Epithelial cell of proximal tubule (primary cell): Measurements from ENCODE around the gene APOL2. TPM values are rescaled to one million over a fixed set of nuclear protein-coding genes. Genes with fewer than 3 reads are reported as not detected.
A peak's percentile ranks its signal among the peaks of the same experiment; 100 is the strongest.
"Not testable (repeated sequence)": the region's sequence is repeated elsewhere in the genome, so short reads cannot be mapped to it uniquely, and the experiment has no call there.

ENCODE experiments used
- DNase-seq: peaks from one replicate; pipeline ENCODE4 v3.0.0-alpha.2; 2011; ENCODE audit warnings: low read depth
- H3K4me3 ChIP-seq: 2 replicates; pipeline ENCODE4 v1.5.1; 2011; ENCODE audit warnings: low read depth, mild to moderate bottlenecking, low read length
- total RNA-seq: library from RNA; depleted of rRNA; stranded (reverse); fragments of >200 nt; gene quantifications from 2 replicates; pipeline ENCODE4 v1.2.3, GENCODE V29; 2015
- TF ChIP-seq, protein P1 (sequence below): conservative IDR thresholded peaks from 2 replicates; pipeline ENCODE4 v1.5.1; 2012; ENCODE audit warnings: low read depth, mild to moderate bottlenecking, low read length

The APOL2 gene
- total RNA-seq, 1 donor from 2014 or later = 22.8 TPM

DNA sequence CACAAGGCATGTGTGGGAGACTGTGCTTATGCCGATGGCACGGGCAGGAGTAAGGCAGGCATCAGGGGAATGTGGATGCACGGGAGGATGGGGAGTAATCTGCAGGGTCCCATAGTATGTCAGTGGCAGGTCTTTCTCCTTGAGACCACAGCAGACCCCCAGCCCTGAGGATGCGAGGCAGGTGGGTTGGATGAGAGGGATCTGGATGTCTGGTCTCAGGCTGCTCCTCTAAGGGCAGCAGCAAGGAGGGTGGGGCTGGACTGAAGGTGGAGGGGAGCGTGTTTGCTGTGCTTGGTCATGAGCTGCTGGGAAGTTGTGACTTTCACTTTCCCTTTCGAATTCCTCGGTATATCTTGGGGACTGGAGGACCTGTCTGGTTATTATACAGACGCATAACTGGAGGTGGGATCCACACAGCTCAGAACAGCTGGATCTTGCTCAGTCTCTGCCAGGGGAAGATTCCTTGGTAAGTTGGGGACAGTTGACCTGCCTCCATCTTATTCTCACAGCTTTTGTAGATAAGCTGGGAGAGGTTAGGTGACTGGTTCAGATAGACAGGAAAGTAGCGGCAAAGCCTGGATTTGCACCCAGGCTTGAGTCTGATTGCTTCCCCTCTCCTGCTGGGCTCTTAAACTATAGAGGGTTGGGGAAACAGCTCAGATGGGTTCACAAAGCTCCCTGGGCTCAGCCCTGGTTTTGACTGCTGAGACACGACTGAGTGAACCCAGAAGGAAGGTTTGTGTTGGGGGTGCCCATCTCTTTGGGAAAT is 13.6 kb upstream of the APOL2 start, which contains the start of gene APOL1:
Gene APOL1 (plus strand): TSS at position 380 of the 769 bp plus-strand sequence. CDS start 1,823 bp downstream, outside the sequence.
- TF ChIP-seq, protein P1, sequence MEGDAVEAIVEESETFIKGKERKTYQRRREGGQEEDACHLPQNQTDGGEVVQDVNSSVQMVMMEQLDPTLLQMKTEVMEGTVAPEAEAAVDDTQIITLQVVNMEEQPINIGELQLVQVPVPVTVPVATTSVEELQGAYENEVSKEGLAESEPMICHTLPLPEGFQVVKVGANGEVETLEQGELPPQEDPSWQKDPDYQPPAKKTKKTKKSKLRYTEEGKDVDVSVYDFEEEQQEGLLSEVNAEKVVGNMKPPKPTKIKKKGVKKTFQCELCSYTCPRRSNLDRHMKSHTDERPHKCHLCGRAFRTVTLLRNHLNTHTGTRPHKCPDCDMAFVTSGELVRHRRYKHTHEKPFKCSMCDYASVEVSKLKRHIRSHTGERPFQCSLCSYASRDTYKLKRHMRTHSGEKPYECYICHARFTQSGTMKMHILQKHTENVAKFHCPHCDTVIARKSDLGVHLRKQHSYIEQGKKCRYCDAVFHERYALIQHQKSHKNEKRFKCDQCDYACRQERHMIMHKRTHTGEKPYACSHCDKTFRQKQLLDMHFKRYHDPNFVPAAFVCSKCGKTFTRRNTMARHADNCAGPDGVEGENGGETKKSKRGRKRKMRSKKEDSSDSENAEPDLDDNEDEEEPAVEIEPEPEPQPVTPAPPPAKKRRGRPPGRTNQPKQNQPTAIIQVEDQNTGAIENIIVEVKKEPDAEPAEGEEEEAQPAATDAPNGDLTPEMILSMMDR = no peak
- H3K4me3 ChIP-seq = peak within 1 kb of the TSS; percentile 78
- no peak for DNase-seq

DNA sequence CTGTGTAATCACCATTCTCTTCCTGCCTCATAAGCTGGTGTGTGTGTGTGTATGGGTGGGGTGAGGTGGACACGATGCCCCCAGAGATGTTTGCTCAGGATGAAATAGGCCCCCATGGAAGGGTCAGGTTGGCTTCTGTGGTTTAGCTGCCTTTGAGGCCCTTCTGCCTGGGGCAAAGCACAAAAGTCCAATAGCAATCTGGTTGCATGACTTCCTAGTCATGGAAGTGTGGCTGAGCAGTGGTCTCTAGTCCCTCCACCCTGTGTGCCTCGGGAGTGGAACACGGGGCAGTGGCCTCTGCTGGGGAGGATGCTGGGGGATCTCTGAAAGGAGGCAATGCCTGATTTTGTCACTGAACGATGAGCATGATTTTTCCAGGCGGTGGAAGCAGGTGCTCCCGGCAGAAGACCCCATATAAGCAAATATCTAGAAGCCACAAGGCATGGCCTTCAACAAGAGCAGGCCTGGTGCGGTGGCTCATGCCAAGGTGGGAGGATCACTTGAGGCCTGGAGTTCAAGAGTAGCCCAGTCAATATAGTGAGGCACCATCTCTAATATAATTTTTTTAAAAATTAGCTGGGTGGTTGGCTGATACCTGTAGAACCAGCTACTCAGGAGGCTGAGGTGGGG is 12.8 kb upstream of the APOL2 start:
- H3K4me3 ChIP-seq, DNase-seq: not testable (repeated sequence)

DNA sequence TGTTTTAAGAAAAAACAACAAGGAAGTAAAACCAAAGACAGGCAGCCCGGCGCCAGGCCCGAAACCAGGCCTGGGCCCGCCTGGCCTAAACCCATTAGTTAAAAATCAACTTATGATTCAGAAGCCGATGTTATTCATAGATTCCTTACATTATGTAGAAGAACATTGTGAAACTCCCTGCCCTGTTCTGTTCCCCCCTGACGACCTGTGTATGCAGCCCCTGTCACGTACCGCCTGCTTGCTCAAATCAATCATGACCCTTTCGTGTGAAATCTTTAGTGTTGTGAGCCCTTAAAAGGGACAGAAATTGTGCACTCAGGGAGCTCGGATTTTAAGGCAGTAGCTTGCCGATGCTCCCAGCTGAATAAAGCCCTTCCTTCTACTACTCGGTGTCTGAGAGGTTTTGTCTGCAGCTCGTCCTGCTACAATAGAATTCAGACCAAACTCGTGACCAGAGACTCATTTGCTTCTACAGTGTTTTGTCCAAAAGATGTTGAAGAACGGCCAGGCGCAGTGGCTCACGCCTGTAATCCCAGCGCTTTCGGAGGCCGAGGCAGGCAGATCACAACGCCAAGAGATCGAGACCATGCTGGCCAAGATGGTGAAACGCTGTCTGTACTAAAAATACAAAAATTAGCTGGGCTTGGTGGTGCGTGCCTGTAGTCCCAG is 11.1 kb upstream of the APOL2 start:
- not testable (repeated sequence) for H3K4me3 ChIP-seq, DNase-seq

DNA sequence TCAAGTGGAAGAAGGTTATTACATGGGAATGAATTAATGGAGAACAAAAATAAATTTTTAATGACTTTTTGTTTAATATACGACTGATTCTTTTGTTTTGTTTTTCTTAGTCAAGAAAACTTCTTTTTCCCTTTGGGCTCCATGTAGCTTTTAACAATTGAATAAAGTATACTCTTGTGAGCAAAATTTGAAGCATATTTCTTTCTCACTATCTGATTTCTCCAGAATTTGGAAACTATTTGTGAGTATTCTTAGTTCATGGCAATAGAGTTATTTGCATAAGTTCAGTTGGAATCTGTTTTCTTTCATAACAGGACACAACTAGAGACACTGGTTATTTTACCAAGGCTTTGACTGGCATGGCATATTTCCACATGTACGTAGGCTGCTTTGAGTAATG is 9.8 kb upstream of the APOL2 start:
- H3K4me3 ChIP-seq = no peak overlapping the region
- TF ChIP-seq, protein P1 = no peak
- DNase-seq = no peak

DNA sequence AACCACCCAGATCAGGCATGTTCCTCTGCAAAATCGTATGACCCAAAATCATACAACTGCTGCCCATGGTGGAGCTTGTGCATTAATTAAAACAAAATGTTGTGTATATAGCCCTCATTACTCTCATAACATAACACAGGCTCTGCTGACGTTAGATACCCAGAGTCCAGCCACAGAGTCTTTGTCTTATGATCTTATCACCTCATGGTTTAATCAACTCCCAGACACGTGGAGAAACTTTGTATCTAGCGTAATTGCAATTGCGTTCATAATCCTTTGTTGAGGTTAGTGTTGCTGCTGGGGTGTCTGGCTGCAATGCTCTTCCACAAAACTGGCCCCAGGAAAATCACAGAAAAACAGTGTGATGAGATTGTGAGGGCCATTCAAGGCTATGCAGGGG is 8.6 kb upstream of the APOL2 start:
- TF ChIP-seq, protein P1 = no peak
- DNase-seq = no peak
- H3K4me3 ChIP-seq = no peak overlapping the region

DNA sequence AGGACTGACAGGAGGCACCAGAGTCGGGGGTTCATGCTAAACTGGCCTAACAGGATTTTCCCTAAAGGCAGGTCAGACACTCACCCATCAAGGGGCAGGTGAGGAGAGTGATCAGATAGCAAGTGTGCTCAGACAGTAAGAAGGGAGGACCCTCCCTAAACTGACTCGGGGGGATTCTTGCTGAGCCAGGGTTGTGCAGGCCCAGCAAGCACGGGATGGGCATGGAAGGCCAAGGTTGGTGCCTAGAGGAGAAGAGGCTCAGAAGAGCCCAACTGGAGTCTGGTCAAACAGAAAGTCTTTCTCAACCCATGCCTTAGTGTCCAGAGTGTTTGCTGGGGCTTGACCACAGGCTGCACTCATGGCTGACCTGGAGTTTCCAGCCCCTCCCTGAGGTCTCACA is 7.4 kb upstream of the APOL2 start:
- no peak overlapping the region for H3K4me3 ChIP-seq
- no peak for DNase-seq
- TF ChIP-seq, protein P1 = no peak

DNA sequence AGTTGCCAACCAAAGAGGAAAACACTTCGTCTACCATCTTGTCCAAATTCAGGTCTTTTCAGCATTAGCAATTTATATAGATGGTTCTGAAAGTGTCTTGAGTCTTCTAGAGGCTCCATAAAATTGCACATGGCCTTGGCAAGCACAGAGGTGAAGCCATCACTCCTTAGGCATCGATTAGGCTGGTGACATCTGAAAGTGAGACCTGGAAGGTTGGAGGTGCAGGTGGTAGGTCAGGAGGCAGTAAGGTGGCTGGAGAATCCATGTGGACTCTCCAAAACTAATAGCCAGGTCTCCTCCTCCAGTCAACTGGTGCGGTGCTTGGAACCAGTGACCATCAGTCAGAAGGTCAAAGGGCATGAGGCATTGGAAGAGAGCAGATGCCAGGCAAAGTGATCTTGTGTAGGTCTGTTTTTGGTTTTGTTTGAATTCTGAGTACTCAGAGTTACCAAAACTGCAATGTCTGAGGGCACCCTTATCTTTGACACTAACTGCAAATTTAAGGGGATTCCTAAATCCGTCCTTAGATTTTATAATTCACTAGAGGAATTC is 6.6 kb upstream of the APOL2 start:
- no peak overlapping the region for H3K4me3 ChIP-seq
- TF ChIP-seq, protein P1 = no peak
- DNase-seq = no peak
